ENCODE data around the gene MORN5.

MORN5 gene

DNA sequence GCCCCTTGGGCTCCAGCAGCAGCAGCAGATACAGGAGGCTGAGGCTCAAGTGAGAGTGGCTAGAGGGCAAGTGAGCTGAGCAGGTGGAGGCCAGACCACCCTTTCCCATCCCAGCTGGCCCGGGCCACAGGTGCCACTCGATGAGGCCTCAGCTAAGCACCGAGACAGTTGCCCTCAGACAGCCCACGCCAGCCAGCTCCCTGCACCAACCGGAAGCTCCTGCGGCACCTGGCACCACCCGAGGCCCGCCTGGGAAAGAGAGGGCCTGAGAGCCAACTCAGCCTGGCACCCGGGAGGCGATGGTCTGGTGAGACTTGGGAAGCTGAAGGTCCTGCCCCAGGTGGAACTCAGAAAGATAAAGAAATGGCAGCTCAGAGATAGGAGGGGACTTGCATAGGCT, 38.3 kb upstream of the MORN5 start:
- no peak overlapping the region for H3K27ac ChIP-seq
- TF ChIP-seq, protein P1, sequence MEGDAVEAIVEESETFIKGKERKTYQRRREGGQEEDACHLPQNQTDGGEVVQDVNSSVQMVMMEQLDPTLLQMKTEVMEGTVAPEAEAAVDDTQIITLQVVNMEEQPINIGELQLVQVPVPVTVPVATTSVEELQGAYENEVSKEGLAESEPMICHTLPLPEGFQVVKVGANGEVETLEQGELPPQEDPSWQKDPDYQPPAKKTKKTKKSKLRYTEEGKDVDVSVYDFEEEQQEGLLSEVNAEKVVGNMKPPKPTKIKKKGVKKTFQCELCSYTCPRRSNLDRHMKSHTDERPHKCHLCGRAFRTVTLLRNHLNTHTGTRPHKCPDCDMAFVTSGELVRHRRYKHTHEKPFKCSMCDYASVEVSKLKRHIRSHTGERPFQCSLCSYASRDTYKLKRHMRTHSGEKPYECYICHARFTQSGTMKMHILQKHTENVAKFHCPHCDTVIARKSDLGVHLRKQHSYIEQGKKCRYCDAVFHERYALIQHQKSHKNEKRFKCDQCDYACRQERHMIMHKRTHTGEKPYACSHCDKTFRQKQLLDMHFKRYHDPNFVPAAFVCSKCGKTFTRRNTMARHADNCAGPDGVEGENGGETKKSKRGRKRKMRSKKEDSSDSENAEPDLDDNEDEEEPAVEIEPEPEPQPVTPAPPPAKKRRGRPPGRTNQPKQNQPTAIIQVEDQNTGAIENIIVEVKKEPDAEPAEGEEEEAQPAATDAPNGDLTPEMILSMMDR (conservative IDR thresholded peaks at IDR 0.05), result no peak

DNA sequence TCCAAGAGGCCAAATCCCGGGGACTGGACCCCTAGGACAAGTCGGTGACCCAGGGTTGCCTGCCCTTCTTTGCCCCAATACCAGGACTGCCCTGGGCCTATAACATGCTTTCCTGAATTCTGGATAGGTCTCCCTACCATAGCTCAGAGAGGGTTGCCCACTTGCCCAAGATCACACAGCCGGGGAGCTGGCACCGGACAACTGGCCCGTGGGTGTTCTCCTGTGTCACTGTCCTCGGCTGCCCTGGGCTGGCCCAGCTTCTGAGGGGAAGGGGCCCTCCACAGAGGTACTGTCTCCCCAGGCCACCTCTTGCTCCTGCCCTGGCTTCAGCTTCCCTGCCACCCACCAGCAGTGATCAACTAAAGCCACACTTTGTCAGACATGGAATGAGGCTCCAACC, 37.8 kb upstream of the MORN5 start:
- TF ChIP-seq, protein P1 (conservative IDR thresholded peaks at IDR 0.05), result no peak
- no peak overlapping the region for H3K27ac ChIP-seq

DNA sequence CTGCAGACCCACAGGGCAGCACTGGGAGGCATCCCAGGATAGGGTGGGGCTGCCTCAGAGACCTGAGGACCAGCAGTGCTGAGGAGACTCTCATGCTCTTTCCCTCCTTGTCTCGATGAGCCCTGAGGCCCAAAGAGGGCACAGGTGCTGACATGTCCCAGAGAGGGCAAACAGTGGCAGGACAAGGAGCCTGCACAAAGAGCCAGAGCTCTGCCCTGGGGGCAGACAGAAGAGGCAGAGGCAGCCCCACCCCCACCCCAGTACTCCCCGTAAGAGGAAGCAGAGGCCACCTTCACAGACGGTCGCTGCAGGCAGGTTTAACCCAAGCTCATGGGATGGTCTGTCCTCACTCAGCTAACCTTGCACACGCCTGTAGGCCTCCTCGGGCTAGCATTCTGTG, 37.2 kb upstream of the MORN5 start:
- no peak overlapping the region for H3K27ac ChIP-seq
- TF ChIP-seq, protein P1 (conservative IDR thresholded peaks at IDR 0.05), result no peak

DNA sequence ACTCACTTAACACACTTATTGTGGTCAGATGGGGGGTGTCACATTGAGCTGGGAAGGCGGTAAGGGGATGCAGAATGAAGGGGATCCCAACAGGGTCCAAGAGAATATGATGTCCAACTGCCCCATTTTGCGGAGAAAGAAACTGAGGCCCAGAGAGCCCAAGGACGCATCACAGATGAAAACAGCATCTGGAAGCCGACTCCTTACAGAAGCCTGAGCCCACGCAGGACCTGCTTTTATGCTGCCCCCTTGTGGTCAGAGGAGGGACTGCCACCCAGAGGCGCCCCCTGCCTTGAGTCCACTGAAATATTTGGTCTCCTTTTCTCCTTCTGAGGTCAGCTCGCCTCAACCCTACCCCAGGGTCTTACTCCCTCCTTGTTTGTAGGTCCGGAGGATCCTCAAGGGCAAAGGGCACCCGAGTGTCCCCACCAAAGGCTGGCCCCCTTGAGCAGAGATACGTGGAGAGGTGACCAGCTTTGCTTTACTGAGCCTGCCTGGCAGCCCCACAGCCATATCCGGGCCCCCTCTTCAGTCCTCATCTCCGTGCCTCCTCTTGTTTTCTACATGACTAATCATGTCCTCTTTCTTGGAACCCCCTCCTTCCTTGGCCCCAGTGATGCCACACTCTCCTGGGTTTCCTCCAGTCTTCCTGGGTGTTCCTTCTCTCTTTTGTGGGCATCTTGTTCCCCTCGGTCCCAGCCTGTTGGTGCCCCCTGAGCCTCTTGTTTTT, 36.6 kb upstream of the MORN5 start:
- TF ChIP-seq, protein P1 (conservative IDR thresholded peaks at IDR 0.05), result peak; percentile 96
- no peak overlapping the region for H3K27ac ChIP-seq

DNA sequence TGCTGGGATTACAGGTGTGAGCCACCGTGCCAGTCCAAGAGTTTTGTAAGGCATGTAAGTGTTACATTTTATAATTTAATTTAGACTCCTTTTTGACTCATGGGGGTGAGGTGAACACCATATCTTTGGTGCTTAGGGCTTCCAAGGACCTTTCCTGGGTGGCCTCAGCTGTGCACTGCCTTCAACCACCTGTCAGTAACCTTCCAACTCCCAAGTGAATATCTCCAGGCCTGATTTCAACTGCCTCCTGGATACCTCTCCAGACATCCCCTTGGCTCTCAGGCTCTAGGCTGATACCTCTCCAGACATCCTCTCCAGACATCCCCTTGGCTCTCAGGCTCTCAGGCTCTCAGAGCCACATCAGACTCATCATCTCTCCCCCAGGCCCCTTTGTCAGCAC, 35.7 kb upstream of the MORN5 start:
- TF ChIP-seq, protein P1 (conservative IDR thresholded peaks at IDR 0.05), result no peak
- no peak overlapping the region for H3K27ac ChIP-seq

DNA sequence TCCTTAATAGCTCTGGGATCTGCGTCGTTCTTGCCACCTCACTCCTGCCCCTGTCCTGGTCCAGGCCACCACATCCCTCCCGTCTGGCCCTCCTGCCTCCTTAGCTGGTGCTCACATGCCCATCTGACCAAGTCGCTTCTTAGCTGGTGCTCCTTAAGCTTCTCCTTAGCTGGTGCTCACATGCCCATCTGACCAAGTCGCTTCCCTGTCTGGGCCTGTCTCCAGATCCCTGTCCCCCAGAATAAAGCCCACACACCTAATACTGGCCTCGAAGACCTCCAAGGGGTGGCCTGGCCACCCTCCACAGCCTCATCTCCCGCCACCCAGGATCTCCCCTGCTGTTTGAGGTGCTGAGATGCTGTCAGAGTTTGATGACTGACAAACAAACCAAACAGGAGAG, 35.2 kb upstream of the MORN5 start:
- no peak overlapping the region for H3K27ac ChIP-seq
- TF ChIP-seq, protein P1 (conservative IDR thresholded peaks at IDR 0.05), result no peak

DNA sequence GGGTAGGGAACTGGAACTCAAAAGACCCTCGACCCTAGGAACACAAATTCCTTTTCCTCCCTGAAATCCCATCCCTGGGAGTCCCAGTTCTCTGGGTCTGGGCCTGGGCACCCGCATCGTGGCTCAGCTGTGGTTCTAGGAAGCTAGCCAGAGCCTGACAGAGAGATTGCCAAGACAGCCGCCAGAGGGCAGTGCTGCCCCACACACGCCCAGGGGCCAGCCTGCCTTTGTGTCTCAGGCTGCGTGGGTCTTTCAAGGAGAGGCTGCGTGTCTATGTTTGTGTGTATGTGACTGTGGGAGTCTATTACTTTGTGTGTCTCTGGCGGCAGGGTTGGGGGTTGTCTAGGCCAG, 34.6 kb upstream of the MORN5 start:
- TF ChIP-seq, protein P1 (conservative IDR thresholded peaks at IDR 0.05), result peak; percentile 99

More for the DNA sequence above, 34.6 kb upstream of the MORN5 start:
- no peak overlapping the region for H3K27ac ChIP-seq

All from VCaP (cell line).